Globus pallidus (tissue), 1 donor: Measurements from ENCODE around the gene BRD3.

ENCODE experiments used
- DNase-seq: peaks from one replicate; pipeline ENCODE4 v3.0.0-alpha.2; 2015; ENCODE audit warnings: low spot score

The BRD3 gene

DNA sequence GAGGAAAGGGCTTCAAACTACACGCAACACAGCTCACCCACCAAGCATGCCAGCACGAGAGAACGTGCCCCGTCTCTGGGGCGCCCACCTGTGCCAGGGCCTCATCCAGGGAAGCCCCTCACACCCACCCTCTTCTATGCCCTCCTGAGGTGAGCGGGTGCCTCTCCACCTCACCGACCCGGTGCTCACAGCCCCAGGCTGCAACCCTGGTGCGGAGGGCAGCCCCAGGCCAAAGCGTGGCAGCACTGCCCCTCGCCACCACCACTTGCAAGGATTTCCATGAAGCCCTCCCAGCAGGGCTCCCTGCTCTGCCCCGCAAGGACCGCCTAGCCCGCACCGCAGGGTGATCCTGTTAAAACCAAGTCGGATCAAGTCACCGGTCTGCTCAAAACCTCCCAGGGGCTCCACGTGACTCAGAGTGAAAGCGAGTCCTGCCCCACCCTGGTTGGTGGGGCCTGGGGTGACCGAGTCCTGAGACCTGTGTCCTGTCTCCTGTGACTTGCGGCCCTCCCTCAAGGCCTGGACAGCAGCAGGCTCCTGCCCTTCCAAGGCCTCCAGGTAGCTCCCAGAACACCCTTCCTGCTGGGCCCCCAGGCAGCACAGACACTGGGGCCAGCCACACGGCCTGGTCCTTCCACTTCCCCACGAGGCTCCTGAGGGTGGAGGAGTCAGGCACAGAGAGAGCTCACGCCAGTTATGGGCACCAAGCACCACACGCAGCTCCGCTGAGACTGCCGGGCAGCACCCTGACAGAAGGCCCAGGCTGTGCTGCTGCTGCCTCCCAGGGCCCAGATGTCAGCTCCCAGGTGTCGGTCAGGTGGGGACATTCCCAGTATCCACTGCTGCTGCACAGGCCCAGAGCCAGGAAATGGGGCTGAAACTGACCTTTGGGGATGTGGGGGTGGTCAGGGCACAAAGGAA is 12.7 kb downstream of the BRD3 start:
- no peak for DNase-seq

- no peak for DNase-seq
Measured at GRCh38 chr9:134053941-134054761, 13.7 kb downstream of the BRD3 start.

- no peak for DNase-seq
Measured at GRCh38 chr9:134053401-134053871, 14.4 kb downstream of the BRD3 start.

- DNase-seq = no peak
Measured at GRCh38 chr9:134052941-134053340, 14.9 kb downstream of the BRD3 start.

- no peak for DNase-seq
Measured at GRCh38 chr9:134052491-134052890, 15.3 kb downstream of the BRD3 start.

DNA sequence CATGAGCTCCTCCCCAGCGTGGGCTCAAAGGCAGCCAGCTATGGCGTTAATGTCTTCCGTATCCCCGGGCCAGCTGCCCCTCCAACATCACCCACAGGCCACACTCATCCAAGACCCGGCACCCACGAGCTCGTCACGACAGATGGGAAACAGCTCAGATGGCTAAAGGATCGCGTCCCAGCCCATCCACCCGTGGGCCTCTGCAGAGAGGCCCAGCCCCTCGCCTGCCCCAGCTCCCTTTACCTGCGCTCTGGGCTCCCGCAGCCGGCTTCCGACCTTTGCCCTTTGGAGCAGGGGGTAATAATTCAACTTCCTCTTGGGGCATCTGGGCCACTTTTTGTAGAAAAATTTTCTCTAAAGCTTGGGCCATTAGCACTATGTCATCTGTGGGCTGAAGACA is 16.5 kb downstream of the BRD3 start:
- DNase-seq = no peak

- no peak for DNase-seq
Measured at GRCh38 chr9:134050726-134051125, 17.1 kb downstream of the BRD3 start.

GRCh38 chr9:134049772-134050588 is 17.8 kb downstream of the BRD3 start:
- DNase-seq = no peak

DNA sequence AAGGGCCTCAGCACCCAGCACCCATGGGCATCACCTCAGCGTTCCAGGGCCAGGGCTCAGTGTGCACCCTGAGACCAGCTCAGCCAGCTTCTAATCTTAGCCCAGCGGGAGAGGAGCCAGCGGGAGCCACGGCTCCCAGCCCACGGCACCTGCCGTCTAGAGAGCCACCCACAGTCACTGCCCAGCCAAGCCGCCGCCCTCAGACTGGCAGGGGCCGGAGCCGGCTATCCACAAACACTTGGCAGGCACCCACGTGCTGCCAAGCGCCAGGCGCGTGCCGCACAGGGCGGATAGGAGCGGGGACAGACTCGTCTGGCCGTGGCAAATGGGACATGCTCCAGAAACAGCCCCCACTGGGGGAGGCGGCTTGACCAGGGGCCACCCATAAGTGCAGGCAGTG is 18.6 kb downstream of the BRD3 start:
- no peak for DNase-seq

DNA sequence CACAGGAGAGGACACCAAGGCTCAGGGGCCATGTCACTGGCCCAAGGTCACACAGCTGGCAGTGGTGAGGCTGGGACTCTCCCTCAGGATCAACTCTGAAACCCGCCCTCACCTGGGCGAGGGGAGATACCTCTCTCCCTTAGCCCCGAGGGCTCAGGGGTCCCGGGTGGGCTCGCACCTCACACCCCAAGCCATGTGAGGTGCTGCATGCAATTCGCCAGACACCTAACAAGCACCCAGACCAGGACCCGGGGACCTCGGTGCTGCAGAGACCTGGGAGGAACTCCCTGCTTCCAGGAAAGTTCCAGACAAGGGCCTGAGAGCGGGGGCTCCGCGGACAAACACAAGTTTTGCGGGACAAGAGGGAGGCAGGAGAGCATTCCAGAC is 19.3 kb downstream of the BRD3 start:
- no peak for DNase-seq

DNA sequence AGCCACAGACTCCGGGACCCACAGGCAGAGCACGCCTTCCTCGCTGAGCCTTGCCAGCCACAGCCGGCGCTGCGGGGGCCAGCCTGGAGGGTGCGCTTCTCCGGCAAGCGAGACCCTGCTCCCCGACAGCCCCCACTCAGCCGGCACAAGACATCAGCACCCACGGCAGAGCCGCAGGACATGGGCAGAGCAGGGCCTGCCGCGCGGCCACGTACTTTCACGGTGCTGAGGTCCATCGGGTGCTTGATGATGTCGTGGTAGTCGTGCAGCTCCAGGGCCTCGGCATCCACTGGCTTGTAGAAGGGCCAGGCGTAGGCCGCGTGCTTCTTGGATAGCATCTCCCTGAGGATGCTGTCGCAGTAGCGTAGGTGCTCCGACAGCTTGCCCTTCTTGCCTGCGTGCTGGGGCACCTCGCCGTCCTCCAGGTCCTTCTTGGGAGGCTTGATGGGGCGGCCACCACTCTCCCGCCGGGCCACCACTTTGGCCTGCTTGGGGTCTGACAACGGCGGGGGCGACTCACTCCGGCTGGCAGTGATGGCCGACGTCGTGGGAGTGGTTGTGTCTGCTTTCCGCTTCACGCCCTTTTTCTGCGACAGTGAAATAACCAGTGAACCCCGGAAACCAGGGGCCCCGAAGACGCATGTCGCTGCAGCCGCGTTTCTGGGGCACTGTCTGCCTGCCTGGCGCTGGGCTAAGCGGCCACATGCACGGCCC is 19.8 kb downstream of the BRD3 start:
- no peak for DNase-seq

DNA sequence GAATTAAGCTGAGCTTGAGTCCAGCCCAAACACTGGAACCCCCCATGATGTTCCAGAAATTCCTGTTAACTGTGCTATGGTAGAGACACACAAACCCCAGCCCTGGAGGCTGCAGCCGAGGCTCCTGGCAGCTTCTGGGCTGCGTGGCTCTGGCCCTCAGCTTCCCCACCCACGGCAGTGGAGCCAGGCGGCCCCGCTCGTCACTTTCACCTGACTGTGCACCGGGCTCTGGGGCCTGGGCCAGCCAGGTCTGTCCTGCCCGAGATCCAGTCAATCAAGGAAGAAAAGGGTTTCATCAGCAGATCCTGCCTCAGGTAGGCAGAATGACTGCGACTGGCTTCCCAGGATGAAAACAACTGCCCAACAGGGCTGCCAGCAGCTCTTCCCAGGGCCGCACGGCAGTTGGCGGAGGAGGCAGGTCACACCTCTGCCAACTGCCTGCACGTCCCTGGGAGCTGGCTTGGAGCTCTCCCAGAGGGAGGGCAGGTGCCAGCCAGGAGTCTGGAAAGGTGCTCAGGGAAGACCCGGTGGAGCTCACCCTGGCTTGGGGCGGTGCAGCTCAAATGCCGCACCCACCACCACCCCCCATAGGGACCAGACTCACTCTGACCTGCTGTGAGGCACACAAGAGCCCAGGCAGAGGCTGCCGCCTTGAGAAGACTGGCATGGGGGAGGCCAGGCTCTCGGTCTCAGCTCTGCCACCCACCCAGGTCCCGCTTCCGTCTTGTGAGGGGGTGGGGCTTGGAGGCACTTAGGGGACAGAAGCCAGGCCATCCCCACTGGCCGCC is 20.7 kb downstream of the BRD3 start:
- DNase-seq = no peak

DNA sequence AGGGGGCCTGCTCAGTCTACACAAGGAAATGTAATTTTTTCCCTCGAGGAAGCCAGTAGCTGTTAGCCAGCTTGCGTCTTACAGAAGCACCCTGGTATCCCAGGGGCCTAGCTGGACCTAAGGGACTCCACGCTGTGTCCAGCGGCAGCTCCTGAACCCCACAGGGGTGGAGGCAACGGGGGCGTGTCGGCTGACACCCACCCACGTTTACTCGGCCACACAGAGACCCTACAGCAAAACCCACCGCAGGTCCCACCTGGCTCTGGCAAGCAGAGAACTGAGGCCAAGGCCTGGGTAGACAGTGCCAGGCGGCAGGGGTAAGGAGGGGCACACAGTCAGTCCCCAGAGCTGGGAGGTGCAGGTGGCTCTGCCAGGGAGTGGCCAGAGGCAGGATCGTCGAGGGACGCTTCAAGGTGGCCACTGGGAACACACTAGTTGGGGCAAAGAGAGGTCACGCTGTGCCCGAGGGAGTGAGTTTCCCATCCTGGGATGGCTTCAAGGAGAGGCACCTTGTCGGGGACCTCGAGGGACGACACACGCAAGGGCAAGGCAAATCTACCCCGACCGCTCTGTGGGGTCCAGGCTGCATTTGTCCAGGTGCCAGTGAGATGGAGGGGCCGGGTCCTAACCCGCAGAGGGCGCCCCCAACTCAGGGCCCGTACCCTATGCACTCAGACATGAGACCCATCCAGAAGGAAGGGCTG is 21.8 kb downstream of the BRD3 start:
- DNase-seq = no peak

- DNase-seq = no peak
Measured at GRCh38 chr9:134044944-134045343, 22.9 kb downstream of the BRD3 start.

DNA sequence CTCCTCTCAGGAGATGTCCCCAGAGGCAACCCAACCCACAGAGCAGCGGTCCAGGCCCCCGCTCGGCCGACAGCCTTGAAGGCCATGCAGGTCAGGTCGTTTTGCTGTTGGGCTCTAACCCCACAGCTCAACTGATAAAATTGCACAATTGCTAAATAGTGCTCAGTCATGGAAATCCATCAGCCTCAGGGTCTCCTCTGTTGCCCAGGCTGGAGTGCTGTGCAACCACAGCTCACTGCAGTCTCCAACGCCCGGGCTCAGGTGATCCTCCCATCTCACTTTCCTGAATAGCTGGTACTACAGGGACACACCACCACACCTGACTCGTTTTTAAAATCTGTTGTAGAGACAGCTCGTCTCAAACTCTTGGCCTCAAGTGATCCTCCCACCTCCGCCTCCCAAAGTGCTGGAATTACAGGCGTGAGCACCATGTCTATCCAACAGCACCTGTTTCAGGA is 24.3 kb downstream of the BRD3 start:
- no peak for DNase-seq

- DNase-seq = no peak
Measured at GRCh38 chr9:134041649-134041962, 26.2 kb downstream of the BRD3 start.

GRCh38 chr9:134040781-134041648 is 26.8 kb downstream of the BRD3 start:
- no peak for DNase-seq

GRCh38 chr9:134040176-134040565 is 27.7 kb downstream of the BRD3 start:
- DNase-seq = no peak
